ENCODE data around the gene SNRPB2. TPM values are rescaled to one million over a fixed set of nuclear protein-coding genes. Genes with fewer than 3 reads are reported as not detected.

The SNRPB2 gene
- total RNA-seq, 1 experiment from 2014 or later = 78.4 TPM

DNA sequence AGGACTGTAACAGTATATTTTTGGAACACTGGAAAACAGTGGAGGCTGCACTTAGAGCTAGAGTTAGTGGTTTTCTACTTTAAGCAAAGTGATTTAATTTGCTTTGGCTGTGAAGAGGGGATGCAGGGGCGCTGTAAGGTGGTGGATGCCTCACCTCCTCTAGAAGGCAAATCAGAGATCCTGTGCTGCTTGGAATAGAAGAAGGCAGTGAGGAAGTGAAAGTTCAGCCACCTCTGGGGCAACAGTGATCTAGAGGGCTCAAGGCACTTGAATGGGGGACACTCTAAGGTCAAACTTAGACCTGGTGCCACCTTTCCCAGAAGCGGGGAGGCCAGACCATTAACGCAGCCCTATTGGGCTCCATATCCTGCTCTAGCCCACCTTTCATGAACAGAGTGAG lies 19.0 kb upstream of the SNRPB2 start:
- no peak overlapping the region for H3K9ac ChIP-seq (ENCODE audit: low read length)
- no peak overlapping the region for H3K4me3 ChIP-seq (replicated peaks in 1 of 2; ENCODE audit: low read depth in 1 of 2, low read length in 2 of 2)
- no peaks in the 10 kb centered on the region for H3K4me1 ChIP-seq (ENCODE audit: control insufficient read depth in 1 of 2, insufficient read depth in 2 of 2, low read length in 2 of 2)
- no peak for ATAC-seq
- no TSS peak for BruUV-seq (replicated peaks)
- no peaks in the 10 kb centered on the region for H4K20me1 ChIP-seq (ENCODE audit: insufficient read depth)
- RAD21 ChIA-PET (ENCODE audit: low non-redundant PET in 1 of 2, low total read pairs in 2 of 2, uncharacterized antibody in 2 of 2, unreplicated experiment in 2 of 2) = no interaction called here
- H3K4me2 ChIP-seq (ENCODE audit: low read length) = no peak overlapping the region
- H3K36me3 ChIP-seq (ENCODE audit: control insufficient read depth in 1 of 2, insufficient read depth in 2 of 2, low read length in 2 of 2) = no peaks in the 10 kb centered on the region
- intact Hi-C loops (cut with micrococcal nuclease) = no loop called here
- peaks cover 15% of the 10 kb centered on the region; the same call in 1 of the 2 replicates for H3K27me3 ChIP-seq (ENCODE audit: insufficient read depth, low read length)
- no peaks in the 10 kb centered on the region for H3K79me2 ChIP-seq (ENCODE audit: insufficient read depth, low read length)
- H3K27ac ChIP-seq (ENCODE audit: low read depth, low read length) = no peak overlapping the region
- H3K9me3 ChIP-seq (ENCODE audit: control insufficient read depth in 1 of 2, insufficient read depth in 1 of 2, low read depth in 1 of 2, low read length in 2 of 2) = no peaks in the 10 kb centered on the region
- no peak overlapping the region for H2AFZ ChIP-seq (ENCODE audit: low read depth, low read length, poor library complexity, severe bottlenecking)
- POLR2A ChIA-PET = no interaction called here
- CTCF ChIA-PET = no interaction called here
- no peak for DNase-seq (ENCODE audit: low read depth, low spot score)
- H3K9me2 ChIP-seq (ENCODE audit: insufficient read depth) = no peaks in the 10 kb centered on the region
- TF ChIP-seq MAX (IDR thresholded peaks at IDR 0.05) (no peak), EZH2 (IDR thresholded peaks at IDR 0.05) (no peak), SIN3A (IDR thresholded peaks at IDR 0.05; ENCODE audit: low read depth) (no peak), SRF (IDR thresholded peaks at IDR 0.05; ENCODE audit: low read depth) (no peak), ZBTB33 (IDR thresholded peaks at IDR 0.05; ENCODE audit: extremely low read depth, insufficient replicate concordance, low read length) (no peak), CBX3 (IDR thresholded peaks at IDR 0.05; ENCODE audit: low read depth) (no peak), EGR1 (IDR thresholded peaks at IDR 0.05; ENCODE audit: low read depth) (no peak), JUND (IDR thresholded peaks at IDR 0.05) (no peak), FOSL1 (IDR thresholded peaks at IDR 0.05; ENCODE audit: low read depth) (no peak), ELF1 (IDR thresholded peaks at IDR 0.05; ENCODE audit: borderline replicate concordance, low read depth) (no peak), YY1 (IDR thresholded peaks at IDR 0.05; ENCODE audit: extremely low read depth, insufficient replicate concordance, low read depth, low read length) (no peak), POLR2AphosphoS5 (IDR thresholded peaks at IDR 0.05; ENCODE audit: low read depth, low read length) (no peak), POLR2A (IDR thresholded peaks at IDR 0.05; ENCODE audit: borderline replicate concordance, extremely low read depth, insufficient read depth, insufficient read length) (no peak), EZH2phosphoT487 (IDR thresholded peaks at IDR 0.05; ENCODE audit: borderline replicate concordance) (no peak), RAD21 (IDR thresholded peaks at IDR 0.05; ENCODE audit: low read depth) (no peak), ATF3 (IDR thresholded peaks at IDR 0.05) (no peak), SP1 (IDR thresholded peaks at IDR 0.05; ENCODE audit: low read depth) (no peak), CEBPB (IDR thresholded peaks at IDR 0.05; ENCODE audit: low read depth) (no peak)
- TF ChIP-seq, protein P1, sequence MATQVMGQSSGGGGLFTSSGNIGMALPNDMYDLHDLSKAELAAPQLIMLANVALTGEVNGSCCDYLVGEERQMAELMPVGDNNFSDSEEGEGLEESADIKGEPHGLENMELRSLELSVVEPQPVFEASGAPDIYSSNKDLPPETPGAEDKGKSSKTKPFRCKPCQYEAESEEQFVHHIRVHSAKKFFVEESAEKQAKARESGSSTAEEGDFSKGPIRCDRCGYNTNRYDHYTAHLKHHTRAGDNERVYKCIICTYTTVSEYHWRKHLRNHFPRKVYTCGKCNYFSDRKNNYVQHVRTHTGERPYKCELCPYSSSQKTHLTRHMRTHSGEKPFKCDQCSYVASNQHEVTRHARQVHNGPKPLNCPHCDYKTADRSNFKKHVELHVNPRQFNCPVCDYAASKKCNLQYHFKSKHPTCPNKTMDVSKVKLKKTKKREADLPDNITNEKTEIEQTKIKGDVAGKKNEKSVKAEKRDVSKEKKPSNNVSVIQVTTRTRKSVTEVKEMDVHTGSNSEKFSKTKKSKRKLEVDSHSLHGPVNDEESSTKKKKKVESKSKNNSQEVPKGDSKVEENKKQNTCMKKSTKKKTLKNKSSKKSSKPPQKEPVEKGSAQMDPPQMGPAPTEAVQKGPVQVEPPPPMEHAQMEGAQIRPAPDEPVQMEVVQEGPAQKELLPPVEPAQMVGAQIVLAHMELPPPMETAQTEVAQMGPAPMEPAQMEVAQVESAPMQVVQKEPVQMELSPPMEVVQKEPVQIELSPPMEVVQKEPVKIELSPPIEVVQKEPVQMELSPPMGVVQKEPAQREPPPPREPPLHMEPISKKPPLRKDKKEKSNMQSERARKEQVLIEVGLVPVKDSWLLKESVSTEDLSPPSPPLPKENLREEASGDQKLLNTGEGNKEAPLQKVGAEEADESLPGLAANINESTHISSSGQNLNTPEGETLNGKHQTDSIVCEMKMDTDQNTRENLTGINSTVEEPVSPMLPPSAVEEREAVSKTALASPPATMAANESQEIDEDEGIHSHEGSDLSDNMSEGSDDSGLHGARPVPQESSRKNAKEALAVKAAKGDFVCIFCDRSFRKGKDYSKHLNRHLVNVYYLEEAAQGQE (IDR thresholded peaks at IDR 0.05; ENCODE audit: low read depth) = no peak
- TF ChIP-seq, protein P2, sequence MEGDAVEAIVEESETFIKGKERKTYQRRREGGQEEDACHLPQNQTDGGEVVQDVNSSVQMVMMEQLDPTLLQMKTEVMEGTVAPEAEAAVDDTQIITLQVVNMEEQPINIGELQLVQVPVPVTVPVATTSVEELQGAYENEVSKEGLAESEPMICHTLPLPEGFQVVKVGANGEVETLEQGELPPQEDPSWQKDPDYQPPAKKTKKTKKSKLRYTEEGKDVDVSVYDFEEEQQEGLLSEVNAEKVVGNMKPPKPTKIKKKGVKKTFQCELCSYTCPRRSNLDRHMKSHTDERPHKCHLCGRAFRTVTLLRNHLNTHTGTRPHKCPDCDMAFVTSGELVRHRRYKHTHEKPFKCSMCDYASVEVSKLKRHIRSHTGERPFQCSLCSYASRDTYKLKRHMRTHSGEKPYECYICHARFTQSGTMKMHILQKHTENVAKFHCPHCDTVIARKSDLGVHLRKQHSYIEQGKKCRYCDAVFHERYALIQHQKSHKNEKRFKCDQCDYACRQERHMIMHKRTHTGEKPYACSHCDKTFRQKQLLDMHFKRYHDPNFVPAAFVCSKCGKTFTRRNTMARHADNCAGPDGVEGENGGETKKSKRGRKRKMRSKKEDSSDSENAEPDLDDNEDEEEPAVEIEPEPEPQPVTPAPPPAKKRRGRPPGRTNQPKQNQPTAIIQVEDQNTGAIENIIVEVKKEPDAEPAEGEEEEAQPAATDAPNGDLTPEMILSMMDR (IDR thresholded peaks at IDR 0.05 in 2 of 3, conservative IDR thresholded peaks at IDR 0.05 in 1 of 3; ENCODE audit: borderline replicate concordance in 1 of 3, insufficient read depth in 1 of 3, low read depth in 2 of 3, low read length in 2 of 3) = no peak
